ENCODE measurements around the gene SCN5A. TPM values are rescaled to one million over a fixed set of nuclear protein-coding genes. Genes with fewer than 3 reads are reported as not detected.

Gene SCN5A
- total and polyA plus RNA-seq, 5 donors from 2014 or later: not detected

- no peak overlapping the region for H3K4me3 Mint-ChIP-seq
- Histone ChIP-seq H3K36me3 (ENCODE audit: control insufficient read depth, insufficient read depth, low read length) (no peaks in the 10 kb centered on the region), H3K27ac (ENCODE audit: insufficient read depth, low read length, poor library complexity, severe bottlenecking) (no peak overlapping the region), H3K9me3 (ENCODE audit: control insufficient read depth in 2 of 2, low read length in 2 of 2) (no peaks in the 10 kb centered on the region), H3K4me1 (ENCODE audit: control insufficient read depth, insufficient read depth, low read length, poor library complexity, severe bottlenecking) (no peaks in the 10 kb centered on the region), H3K4me3 (ENCODE audit: low read depth, low read length) (no peak overlapping the region), H3K27me3 (ENCODE audit: control insufficient read depth, insufficient read depth, low read length) (no peaks in the 10 kb centered on the region)
- H3K9me3 Mint-ChIP-seq: peaks cover 0 to 1% (median 0%) of the 10 kb centered on the region in 7 donors
- H3K27me3 Mint-ChIP-seq: no peaks in the 10 kb centered on the region
- H3K36me3 Mint-ChIP-seq: no peaks in the 10 kb centered on the region
- no peak for ATAC-seq (ENCODE audit: low read depth in 2 of 2)
- H3K27ac Mint-ChIP-seq: no peak overlapping the region
- DNase-seq: no peak
- no peaks in the 10 kb centered on the region for H3K4me1 Mint-ChIP-seq
Observed at GRCh38 chr3:38604246-38604645, 45.2 kb downstream of the SCN5A start.

- Mint-ChIP-seq H3K9me3 (peaks cover 0 to 1% (median 0%) of the 10 kb centered on the region in 7 donors), H3K27ac (no peak overlapping the region), H3K4me3 (no peak overlapping the region), H3K27me3 (no peaks in the 10 kb centered on the region), H3K36me3 (no peaks in the 10 kb centered on the region), H3K4me1 (no peaks in the 10 kb centered on the region)
- no peak overlapping the region for H3K4me3 ChIP-seq (ENCODE audit: low read depth, low read length)
- no peaks in the 10 kb centered on the region for H3K9me3 ChIP-seq (ENCODE audit: control insufficient read depth in 2 of 2, low read length in 2 of 2)
- no peaks in the 10 kb centered on the region for H3K4me1 ChIP-seq (ENCODE audit: control insufficient read depth, insufficient read depth, low read length, poor library complexity, severe bottlenecking)
- DNase-seq (no peak), ATAC-seq (ENCODE audit: low read depth in 2 of 2) (no peak)
- no peaks in the 10 kb centered on the region for H3K36me3 ChIP-seq (ENCODE audit: control insufficient read depth, insufficient read depth, low read length)
- no peaks in the 10 kb centered on the region for H3K27me3 ChIP-seq (ENCODE audit: control insufficient read depth, insufficient read depth, low read length)
- no peak overlapping the region for H3K27ac ChIP-seq (ENCODE audit: insufficient read depth, low read length, poor library complexity, severe bottlenecking)
Observed at GRCh38 chr3:38603731-38604131, 45.8 kb downstream of the SCN5A start.

- peaks cover 5% of the 10 kb centered on the region for H3K27me3 Mint-ChIP-seq
- no peak overlapping the region for H3K4me3 Mint-ChIP-seq
- H3K9me3 ChIP-seq (ENCODE audit: control insufficient read depth in 2 of 2, low read length in 2 of 2): no peaks in the 10 kb centered on the region
- H3K27ac Mint-ChIP-seq: no peak overlapping the region
- peaks cover 1% of the 10 kb centered on the region for H3K27me3 ChIP-seq (ENCODE audit: control insufficient read depth, insufficient read depth, low read length)
- no peaks in the 10 kb centered on the region for H3K36me3 ChIP-seq (ENCODE audit: control insufficient read depth, insufficient read depth, low read length)
- H3K4me1 ChIP-seq (ENCODE audit: control insufficient read depth, insufficient read depth, low read length, poor library complexity, severe bottlenecking): no peaks in the 10 kb centered on the region
- H3K36me3 Mint-ChIP-seq: no peaks in the 10 kb centered on the region
- peaks cover 0 to 1% (median 0%) of the 10 kb centered on the region in 7 donors for H3K9me3 Mint-ChIP-seq
- no peaks in the 10 kb centered on the region for H3K4me1 Mint-ChIP-seq
- no peak for ATAC-seq (ENCODE audit: low read depth in 2 of 2)
- H3K27ac ChIP-seq (ENCODE audit: insufficient read depth, low read length, poor library complexity, severe bottlenecking): no peak overlapping the region
- DNase-seq: no peak
- no peak overlapping the region for H3K4me3 ChIP-seq (ENCODE audit: low read depth, low read length)
Observed at GRCh38 chr3:38602576-38603250, 46.8 kb downstream of the SCN5A start.

GRCh38 chr3:38601956-38602550 is 47.4 kb downstream of the SCN5A start:
- ATAC-seq (ENCODE audit: low read depth in 2 of 2): no peak
- H3K4me1 Mint-ChIP-seq: no peaks in the 10 kb centered on the region
- no peak overlapping the region for H3K4me3 ChIP-seq (ENCODE audit: low read depth, low read length)
- H3K4me1 ChIP-seq (ENCODE audit: control insufficient read depth, insufficient read depth, low read length, poor library complexity, severe bottlenecking): no peaks in the 10 kb centered on the region
- DNase-seq: no peak
- no peaks in the 10 kb centered on the region for H3K9me3 ChIP-seq (ENCODE audit: control insufficient read depth in 2 of 2, low read length in 2 of 2)
- H3K36me3 ChIP-seq (ENCODE audit: control insufficient read depth, insufficient read depth, low read length): no peaks in the 10 kb centered on the region
- H3K27me3 ChIP-seq (ENCODE audit: control insufficient read depth, insufficient read depth, low read length): peaks cover 4% of the 10 kb centered on the region
- peaks cover 6% of the 10 kb centered on the region for H3K27me3 Mint-ChIP-seq
- no peak overlapping the region for H3K4me3 Mint-ChIP-seq
- no peak overlapping the region for H3K27ac ChIP-seq (ENCODE audit: insufficient read depth, low read length, poor library complexity, severe bottlenecking)
- no peak overlapping the region for H3K27ac Mint-ChIP-seq
- peaks cover 0 to 2% (median 0%) of the 10 kb centered on the region in 7 donors for H3K9me3 Mint-ChIP-seq
- no peaks in the 10 kb centered on the region for H3K36me3 Mint-ChIP-seq

GRCh38 chr3:38600551-38600950 is 48.9 kb downstream of the SCN5A start:
- no peak overlapping the region for H3K27ac Mint-ChIP-seq
- no peak overlapping the region for H3K27ac ChIP-seq (ENCODE audit: insufficient read depth, low read length, poor library complexity, severe bottlenecking)
- DNase-seq (no peak), ATAC-seq (ENCODE audit: low read depth in 2 of 2) (no peak)
- no peaks in the 10 kb centered on the region for H3K36me3 Mint-ChIP-seq
- no peak overlapping the region for H3K4me3 ChIP-seq (ENCODE audit: low read depth, low read length)
- H3K9me3 Mint-ChIP-seq: peaks cover 0 to 2% (median 0%) of the 10 kb centered on the region in 7 donors
- no peaks in the 10 kb centered on the region for H3K9me3 ChIP-seq (ENCODE audit: control insufficient read depth in 2 of 2, low read length in 2 of 2)
- no peak overlapping the region for H3K4me3 Mint-ChIP-seq
- H3K36me3 ChIP-seq (ENCODE audit: control insufficient read depth, insufficient read depth, low read length): no peaks in the 10 kb centered on the region
- no peaks in the 10 kb centered on the region for H3K4me1 ChIP-seq (ENCODE audit: control insufficient read depth, insufficient read depth, low read length, poor library complexity, severe bottlenecking)
- H3K27me3 Mint-ChIP-seq: peaks cover 6% of the 10 kb centered on the region
- no peaks in the 10 kb centered on the region for H3K4me1 Mint-ChIP-seq
- peaks cover 4% of the 10 kb centered on the region for H3K27me3 ChIP-seq (ENCODE audit: control insufficient read depth, insufficient read depth, low read length)

- no peaks in the 10 kb centered on the region for H3K9me3 ChIP-seq (ENCODE audit: control insufficient read depth in 2 of 2, low read length in 2 of 2)
- H3K36me3 ChIP-seq (ENCODE audit: control insufficient read depth, insufficient read depth, low read length): no peaks in the 10 kb centered on the region
- no peaks in the 10 kb centered on the region for H3K4me1 ChIP-seq (ENCODE audit: control insufficient read depth, insufficient read depth, low read length, poor library complexity, severe bottlenecking)
- no peak overlapping the region for H3K27ac ChIP-seq (ENCODE audit: insufficient read depth, low read length, poor library complexity, severe bottlenecking)
- H3K27me3 Mint-ChIP-seq: peaks cover 11% of the 10 kb centered on the region
- no peaks in the 10 kb centered on the region for H3K36me3 Mint-ChIP-seq
- H3K4me3 Mint-ChIP-seq: no peak overlapping the region
- H3K9me3 Mint-ChIP-seq: peaks cover 0 to 2% (median 0%) of the 10 kb centered on the region in 7 donors
- H3K27ac Mint-ChIP-seq: no peak overlapping the region
- DNase-seq (no peak), ATAC-seq (ENCODE audit: low read depth in 2 of 2) (no peak)
- no peak overlapping the region for H3K4me3 ChIP-seq (ENCODE audit: low read depth, low read length)
- peaks cover 4% of the 10 kb centered on the region for H3K27me3 ChIP-seq (ENCODE audit: control insufficient read depth, insufficient read depth, low read length)
- no peaks in the 10 kb centered on the region for H3K4me1 Mint-ChIP-seq
Observed at GRCh38 chr3:38599886-38600285, 49.6 kb downstream of the SCN5A start.

GRCh38 chr3:38598791-38599190 is 50.7 kb downstream of the SCN5A start:
- Histone ChIP-seq H3K4me3 (ENCODE audit: low read depth, low read length) (no peak overlapping the region), H3K27me3 (ENCODE audit: control insufficient read depth, insufficient read depth, low read length) (peaks cover 4% of the 10 kb centered on the region), H3K9me3 (ENCODE audit: control insufficient read depth in 2 of 2, low read length in 2 of 2) (no peaks in the 10 kb centered on the region), H3K36me3 (ENCODE audit: control insufficient read depth, insufficient read depth, low read length) (no peaks in the 10 kb centered on the region), H3K4me1 (ENCODE audit: control insufficient read depth, insufficient read depth, low read length, poor library complexity, severe bottlenecking) (no peaks in the 10 kb centered on the region), H3K27ac (ENCODE audit: insufficient read depth, low read length, poor library complexity, severe bottlenecking) (no peak overlapping the region)
- peaks cover 18% of the 10 kb centered on the region for H3K27me3 Mint-ChIP-seq
- H3K36me3 Mint-ChIP-seq: no peaks in the 10 kb centered on the region
- no peak overlapping the region for H3K4me3 Mint-ChIP-seq
- H3K9me3 Mint-ChIP-seq: peaks cover 0 to 2% (median 0%) of the 10 kb centered on the region in 7 donors
- ATAC-seq (ENCODE audit: low read depth in 2 of 2): no peak
- no peak overlapping the region for H3K27ac Mint-ChIP-seq
- H3K4me1 Mint-ChIP-seq: no peaks in the 10 kb centered on the region
- no peak for DNase-seq

GRCh38 chr3:38597502-38598060 is 51.9 kb downstream of the SCN5A start:
- ATAC-seq (ENCODE audit: low read depth in 2 of 2): no peak
- no peaks in the 10 kb centered on the region for H3K36me3 Mint-ChIP-seq
- no peak overlapping the region for H3K4me3 Mint-ChIP-seq
- H3K27me3 Mint-ChIP-seq: peaks cover 26% of the 10 kb centered on the region
- no peaks in the 10 kb centered on the region for H3K4me1 ChIP-seq (ENCODE audit: control insufficient read depth, insufficient read depth, low read length, poor library complexity, severe bottlenecking)
- H3K4me3 ChIP-seq (ENCODE audit: low read depth, low read length): no peak overlapping the region
- no peaks in the 10 kb centered on the region for H3K9me3 ChIP-seq (ENCODE audit: control insufficient read depth in 2 of 2, low read length in 2 of 2)
- peaks cover 0 to 2% (median 0%) of the 10 kb centered on the region in 7 donors for H3K9me3 Mint-ChIP-seq
- no peak overlapping the region for H3K27ac ChIP-seq (ENCODE audit: insufficient read depth, low read length, poor library complexity, severe bottlenecking)
- no peaks in the 10 kb centered on the region for H3K4me1 Mint-ChIP-seq
- H3K36me3 ChIP-seq (ENCODE audit: control insufficient read depth, insufficient read depth, low read length): no peaks in the 10 kb centered on the region
- no peak for DNase-seq
- H3K27me3 ChIP-seq (ENCODE audit: control insufficient read depth, insufficient read depth, low read length): peaks cover 4% of the 10 kb centered on the region
- H3K27ac Mint-ChIP-seq: no peak overlapping the region
